Inflammatory macrophage treated with lipopolysaccharide for 1 hour (primary cell): ENCODE data around the gene CCDC120.

Source experiments
- DNase-seq, 2 donors: peaks; one replicate each; pipeline ENCODE4 v3.0.0-alpha.2; 2020 to 2022

CCDC120 gene, protein sequence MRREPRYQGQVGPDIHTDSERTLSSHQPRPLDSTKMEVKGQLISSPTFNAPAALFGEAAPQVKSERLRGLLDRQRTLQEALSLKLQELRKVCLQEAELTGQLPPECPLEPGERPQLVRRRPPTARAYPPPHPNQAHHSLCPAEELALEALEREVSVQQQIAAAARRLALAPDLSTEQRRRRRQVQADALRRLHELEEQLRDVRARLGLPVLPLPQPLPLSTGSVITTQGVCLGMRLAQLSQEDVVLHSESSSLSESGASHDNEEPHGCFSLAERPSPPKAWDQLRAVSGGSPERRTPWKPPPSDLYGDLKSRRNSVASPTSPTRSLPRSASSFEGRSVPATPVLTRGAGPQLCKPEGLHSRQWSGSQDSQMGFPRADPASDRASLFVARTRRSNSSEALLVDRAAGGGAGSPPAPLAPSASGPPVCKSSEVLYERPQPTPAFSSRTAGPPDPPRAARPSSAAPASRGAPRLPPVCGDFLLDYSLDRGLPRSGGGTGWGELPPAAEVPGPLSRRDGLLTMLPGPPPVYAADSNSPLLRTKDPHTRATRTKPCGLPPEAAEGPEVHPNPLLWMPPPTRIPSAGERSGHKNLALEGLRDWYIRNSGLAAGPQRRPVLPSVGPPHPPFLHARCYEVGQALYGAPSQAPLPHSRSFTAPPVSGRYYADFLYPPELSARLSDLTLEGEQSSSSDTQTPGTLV

DNA sequence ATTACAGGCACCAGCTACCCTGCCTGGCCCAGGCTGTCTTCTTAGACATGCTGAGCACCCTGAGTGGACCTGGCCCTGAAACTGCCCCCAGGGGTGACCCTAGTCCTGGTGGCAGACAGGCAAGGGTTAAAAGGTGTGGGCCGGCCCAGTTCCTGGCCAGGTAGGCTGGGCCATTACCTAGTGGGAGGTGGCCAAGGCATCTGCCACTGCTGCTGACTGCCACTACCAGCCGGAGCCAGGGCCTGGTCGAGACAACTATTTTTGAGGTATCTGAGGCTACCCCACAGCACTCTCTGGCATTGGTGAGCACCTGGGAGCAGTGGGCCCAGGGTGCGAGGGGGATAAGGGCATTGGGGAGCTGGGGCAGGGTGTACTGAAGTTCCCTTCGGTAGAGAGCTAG lies at the start of gene CCDC120:
Gene CCDC120 (plus strand): TSS at position 206 of the 400 bp plus-strand sequence. CDS start 3,043 bp downstream, outside the sequence.
- DNase-seq: no peak

DNA sequence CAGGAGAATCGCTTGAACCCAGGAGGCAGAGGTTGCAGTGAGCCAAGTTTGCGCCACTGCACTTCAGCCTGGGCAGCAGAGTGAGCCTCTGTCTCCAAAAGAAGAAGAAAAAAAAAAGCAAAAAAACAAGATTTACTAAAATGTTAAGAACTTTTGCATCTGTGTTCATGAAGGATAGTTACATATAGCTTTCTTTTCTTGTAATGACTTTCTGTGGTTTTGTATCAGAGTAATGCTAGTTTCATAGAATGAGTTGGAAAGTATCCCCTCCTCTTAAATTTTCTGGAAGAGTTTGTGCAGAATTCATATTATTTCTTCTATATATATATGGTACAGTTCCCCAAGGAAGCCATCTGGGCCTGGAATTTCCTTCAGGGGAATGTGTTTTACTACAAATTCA lies 39.7 kb upstream of the CCDC120 start:
- no peak for DNase-seq

DNA sequence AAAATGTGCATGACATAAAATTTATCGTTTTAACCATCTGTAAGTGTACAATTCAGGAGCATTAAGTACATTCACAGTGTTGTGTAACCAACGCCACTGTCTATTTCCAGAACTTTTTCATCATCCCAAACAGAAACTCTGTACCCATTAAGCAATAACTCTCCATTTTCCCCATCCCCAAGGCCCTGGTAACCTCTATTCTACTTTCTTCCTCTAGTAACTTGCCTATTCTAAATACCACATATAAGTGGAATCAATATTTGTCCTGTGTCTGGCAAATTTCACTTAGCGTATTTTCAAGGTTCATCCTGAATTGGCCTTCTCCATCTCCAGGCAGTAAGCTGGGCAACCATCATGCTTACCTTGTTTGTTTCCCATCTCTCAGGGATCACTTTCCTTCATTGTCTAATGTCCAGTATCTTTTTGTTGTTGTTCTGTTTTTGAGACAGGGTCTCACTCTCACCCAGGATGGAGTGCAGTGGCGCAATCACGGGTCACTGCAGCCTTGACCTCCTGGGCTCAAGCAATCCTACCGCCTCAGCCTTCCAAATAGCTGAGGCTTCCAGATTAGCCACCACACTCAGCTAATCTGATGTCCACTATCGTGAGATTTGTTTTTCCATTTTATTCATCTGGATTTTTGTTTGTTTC lies 39.1 kb upstream of the CCDC120 start:
- DNase-seq: peak in 1 of 2 donors; percentile 7

DNA sequence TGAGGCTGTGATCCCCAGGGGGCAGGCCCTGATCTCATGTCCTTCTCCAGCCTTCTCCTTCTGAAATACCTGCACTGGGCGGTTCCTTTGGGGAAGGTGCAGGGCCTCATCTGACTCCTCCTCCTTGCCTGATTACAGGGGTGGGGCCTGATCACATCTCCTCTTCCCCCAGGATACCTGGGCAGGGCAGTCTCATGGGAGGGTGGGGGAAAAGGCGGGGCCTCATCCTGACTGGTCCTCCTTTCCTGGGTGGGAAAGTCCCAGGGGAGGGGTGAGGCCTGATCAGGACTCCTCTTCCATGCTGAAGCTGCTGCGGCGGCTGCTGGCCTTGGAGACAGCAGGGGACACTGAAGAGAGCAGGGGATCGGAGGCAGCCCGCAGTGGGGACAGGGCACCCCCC lies 28.9 kb upstream of the CCDC120 start:
- DNase-seq: no peak

DNA sequence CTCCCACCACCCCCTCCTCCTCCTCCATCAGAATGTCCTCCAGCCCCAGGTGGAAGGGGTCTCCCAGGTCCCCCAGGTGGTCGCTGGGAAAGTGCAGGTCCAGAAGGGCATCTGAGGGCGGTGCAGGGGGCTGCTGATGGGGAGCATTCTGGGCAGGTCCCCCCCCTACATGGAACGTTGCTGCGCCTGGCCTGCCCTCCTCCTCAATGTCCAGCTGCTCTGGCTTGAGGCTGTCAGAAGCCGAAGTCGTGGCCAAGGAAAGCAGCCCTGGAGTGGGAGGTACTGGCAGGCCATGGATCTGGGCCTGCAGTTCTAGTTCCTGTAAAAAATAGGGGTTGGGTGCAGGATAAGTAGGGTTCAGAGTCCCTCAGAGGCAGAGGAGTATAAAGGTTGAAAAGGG lies 28.5 kb upstream of the CCDC120 start:
- DNase-seq: no peak

DNA sequence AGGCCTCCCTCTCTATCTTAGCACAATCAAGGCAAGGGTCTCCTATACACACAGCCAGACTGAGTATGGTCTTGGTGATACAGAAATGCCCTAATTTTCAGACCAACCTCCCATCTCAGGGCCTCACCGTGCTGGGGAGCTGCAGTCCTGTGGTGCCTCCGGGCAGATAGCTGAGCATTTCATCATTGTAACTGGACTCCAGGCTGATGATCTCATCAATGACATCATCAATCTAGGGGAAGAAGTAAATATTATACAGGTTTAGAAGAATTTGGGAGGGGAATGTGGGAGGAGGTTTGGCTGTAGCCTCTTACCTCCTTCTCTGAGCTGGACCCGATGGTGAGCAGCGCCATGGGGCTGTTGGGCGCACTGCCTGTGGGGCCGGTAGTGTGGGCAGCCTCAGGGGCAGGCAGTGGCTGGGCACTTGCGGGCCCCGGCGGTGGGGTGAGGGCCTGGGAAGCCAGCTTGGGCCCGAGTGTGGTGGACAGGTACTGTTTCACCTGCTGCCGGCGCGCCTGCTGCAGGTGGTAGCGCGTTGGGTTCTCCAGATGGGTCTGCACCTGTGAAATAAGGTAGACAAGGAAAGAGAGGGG lies 20.8 kb upstream of the CCDC120 start:
- DNase-seq: peak in 1 of 2 donors; percentile 6

DNA sequence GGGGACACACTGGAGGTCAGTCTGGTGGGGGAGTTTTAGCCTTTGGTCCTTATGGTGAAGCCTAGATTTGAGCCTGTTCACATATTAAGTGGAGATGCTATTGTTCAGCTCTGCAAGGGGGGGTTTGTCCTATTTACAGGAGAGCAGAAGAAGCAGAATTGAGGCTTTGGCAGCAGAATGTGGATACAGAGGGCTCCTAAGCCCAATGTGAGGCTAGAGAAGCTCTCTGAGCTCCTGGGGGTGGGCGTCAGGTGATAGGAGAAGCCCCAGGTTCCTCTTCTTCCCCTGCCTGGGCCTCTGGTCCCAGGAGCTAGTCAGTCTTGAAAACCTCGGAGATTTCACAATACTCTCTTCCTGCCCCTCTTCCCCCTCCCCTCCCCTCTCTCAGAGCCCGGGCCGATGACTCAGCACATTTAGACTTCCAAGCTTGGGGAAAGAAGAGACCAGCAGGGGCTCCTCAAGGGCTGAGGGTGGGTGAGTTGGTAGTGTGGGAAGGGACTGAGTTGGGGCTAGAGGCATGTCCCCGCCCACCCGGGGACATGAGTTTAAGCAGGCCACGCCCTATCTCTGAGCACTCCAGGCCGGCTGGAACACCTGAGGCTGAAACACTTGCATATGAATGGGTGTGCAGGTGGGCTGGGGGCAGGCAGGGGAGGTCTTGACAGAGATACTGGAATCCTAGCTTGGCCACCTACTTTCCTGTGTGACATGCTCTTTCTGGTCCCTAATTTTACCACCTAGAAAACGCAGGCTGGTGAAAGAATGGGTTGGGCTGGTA lies 19.0 kb upstream of the CCDC120 start:
- peak; percentile 48 to 68 for DNase-seq

DNA sequence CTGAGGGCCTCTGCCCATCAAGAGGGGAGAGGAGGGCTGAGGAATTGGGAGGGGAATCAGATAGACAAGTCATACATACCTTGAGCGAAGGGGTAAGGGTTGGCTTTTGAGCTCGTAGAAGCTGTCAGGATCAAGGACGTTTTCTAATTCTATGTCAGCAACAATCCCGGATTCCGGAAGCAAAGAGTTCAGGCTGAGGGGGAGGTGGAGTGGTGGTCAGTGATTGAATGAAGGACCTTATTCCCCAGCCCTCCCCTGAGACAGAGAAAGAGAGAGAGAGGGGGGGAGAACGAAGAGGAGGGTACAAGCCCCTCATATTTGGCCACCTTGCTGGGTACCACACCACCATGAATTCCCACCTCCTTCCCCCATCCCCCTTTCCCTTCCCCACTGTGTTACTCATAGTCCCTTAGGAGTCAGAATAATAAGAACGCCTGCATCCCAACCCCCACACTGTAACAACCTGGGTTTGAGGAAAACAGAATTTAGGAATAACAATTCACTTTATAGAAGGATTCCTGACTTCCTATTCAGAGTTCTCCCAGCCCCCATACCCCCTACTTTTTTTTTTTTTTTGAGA lies 18.3 kb upstream of the CCDC120 start:
- DNase-seq: no peak

DNA sequence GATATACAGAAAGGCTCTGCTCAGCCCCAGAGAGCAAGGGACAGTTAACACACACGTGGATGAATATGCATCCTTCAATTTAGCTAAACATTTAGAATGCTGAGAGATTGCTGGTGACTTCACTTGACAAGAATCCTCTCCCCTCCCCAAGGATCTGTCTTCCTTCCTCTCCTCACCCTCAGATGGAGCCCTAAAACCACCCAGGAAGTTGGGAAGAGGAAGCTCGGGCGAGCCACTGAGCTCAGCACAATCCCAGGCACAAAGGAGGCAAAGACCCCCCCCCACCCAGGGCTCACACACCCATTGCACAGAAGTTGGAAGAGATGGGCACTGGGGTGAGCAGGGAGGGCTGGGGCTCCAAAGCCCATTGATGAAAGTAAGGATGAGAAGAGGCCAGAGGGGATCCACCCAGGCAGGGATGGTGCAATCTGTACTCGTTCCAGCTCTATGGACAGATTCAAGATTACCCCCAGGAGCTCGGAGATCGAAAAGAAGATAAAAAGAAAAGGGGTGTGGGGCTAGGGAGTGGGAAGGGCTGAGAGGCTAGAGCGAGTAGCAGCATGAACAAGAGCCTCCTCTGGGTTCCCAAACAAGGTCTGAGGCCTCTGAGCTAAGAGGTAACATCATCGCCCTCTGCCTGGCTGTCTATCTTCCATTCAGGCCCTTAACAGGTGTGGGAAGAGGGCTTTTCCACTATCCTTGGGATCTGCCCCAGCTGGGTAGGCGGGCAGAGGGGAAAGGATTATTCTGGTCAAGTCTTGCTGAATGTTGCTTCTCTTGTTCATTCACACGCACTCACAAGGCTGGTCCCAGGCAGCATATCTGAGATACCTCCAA lies 16.8 kb upstream of the CCDC120 start:
- peak in 1 of 2 donors; percentile 17 for DNase-seq

DNA sequence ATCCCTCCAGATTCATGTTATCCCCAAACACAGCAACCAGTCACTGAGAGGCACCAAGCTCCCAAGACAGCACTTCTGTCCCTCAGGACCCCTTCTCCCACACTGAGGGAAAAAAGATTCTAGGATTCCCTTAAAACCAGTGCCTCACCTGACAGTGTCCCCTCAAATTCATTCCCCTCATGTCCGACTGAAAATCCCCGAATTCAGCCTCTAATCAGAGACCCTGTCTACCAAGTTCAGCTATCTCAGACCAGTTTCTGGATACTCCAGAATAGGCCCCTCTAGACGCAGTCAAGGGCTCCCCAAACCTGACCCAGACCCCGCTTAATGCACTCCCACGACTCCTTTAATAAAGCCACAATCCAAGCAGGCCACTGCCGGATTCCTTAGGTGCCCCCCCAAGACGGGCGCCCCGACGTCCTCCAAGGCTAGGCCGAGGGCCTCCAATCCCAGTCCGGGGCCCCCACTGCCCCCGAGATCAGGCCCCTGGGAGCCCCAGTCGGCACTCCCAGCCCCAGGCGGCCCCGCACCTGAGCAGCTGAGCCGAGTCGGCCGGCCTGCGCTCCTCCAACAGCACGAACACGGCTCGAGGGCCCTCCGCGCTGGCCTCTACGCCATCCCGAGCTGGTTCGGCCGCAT lies 16.1 kb upstream of the CCDC120 start:
- DNase-seq: peak in 1 of 2 donors; percentile 1

DNA sequence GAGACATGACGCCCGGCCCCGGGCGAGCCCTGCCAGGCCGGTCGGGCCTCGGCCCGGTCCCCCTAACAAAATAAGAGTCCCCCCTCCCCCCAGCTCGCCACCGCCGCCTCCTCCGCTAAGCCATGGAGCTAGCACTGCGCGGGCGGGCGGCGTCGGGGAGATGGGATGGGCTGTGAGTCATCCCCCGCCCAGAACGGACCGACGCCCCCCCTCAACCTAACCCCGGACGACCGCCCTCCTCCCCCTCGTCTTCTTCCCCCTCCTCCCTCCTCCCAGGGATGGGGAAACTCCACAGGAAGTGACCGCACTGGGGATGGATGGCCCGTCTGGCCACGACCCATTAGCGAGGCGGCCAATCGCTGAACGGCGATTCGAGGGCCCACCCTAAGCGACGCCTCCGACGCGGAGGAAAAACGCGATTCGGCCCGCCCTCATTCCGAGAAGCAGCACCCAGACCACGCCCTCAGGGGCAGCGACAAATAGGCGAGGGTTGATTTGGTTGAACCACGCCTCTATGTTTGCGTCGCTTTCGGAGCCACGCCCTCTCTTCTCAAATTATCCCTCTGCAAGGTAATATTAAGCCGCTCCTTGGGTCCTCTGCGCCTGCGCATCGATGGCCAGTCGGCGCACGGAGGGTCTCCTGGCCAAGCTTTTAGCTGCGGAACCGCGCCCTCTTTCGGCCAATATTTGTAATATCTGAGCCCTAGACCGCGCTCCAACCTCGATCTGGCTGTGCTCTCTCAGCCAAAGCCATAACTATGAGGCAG lies 15.4 kb upstream of the CCDC120 start, which contains the start of gene TFE3:
Gene TFE3 (minus strand): TSS at position 138 of the 767 bp plus-strand sequence. CDS start 131 bp downstream, at position 7.
- peak; percentile 96 to 97 for DNase-seq

DNA sequence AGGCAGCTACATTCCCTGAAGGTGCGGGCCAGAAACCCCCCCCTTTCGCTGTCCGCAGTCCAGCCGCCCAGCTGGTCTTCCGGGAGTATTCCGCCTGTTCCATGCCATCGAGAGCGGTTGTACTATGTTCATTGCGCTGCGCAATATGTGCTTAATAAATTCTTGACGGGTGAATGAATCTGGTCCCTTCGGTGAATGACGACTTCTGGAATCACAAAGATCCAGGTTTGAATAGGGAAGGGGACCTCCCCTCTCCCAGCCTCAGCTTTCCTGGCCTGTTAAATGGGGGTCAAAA lies 14.9 kb upstream of the CCDC120 start:
- DNase-seq: no peak

DNA sequence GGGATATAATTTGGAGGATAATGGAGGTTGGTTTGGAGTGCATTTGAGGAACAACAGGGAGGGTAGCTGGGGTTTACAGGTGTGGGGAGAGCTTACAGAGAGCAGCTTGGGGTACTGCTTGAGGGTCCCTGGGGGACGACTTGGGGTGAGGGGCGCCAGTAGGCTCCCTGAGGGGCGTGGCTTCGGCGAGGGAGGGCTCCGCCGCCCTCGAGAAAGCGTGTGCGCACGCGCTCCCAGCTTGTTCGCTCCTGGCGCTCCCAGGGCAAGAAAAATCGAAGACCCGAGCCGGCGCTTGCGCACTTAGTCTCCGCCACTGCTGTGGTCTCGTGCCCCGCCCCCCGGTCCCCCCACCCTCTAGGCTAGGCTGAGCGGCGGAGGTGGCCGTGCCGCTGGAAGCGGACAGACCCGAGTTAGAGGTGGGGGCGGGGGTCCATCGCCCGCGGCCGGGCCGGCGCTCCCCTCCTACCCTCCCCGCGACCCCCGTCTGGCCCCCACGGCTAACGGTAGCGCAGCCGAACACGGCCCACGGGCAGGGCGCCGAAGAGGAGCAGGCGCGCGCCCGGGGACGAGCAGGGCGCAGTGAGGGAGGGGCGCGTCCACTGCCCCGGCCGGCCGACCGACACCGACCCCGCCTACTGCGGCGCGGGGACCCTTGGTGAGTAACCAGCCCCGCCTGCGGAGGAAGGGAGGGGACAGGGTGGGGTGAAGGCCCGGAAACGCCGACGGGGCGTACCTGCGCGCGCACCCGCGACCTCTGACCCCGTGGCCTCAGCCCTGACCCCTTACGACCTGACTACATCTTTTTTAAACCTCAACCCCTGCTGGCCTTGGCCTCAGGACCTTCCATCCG lies 5.4 kb upstream of the CCDC120 start:
- DNase-seq: no peak

DNA sequence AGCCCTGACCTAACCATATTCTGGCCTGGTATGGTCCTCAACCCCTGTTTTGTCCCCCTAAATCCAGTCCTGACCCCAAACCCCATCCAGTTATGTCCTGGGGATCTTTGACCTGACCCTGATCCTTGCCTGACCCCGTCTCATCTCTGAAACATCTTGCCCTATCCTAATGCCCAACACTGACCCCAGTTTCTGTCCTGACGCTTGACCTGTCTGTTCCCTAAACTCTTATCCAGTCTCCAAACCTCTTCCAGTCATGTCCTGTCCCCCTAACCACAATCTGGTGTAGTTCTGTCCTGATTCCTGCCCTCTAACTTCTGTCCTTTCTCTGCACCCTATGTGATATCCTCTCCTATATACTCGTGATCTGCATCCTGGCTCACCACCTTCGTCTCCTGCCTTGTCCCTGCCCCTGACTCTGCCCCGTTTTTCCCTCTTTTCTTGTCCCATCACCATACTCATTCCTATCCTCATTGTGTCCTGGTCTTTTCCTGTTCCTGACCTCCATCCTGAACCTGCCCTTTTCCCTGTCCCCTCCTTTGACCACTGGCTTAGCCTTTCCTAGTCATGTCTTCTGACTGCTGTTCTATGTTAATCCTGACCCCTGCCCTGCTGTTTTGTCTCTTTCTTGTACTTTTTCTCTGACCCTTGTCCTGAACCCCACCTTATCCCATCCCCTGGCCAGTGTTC lies 4.6 kb upstream of the CCDC120 start:
- DNase-seq: no peak

DNA sequence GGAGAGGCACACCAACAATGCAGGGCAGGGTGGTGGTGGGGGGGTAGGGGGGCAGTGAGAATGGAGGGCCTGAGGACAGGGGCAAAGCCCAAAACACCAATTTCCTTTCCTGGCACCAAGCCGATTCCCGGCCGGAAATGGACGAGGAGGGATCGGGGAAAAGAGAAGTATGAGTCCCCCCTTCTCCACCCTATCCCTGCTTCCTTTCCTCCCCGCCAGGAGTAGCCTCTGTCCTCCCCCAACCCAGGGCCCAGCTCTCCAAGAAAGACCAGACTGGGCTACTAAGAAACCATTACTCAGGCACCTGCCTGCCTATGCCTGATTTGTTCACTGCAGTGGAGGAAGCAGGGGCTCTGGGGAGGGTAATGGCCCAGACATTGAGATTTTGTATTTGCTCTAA lies 402 bp downstream of the CCDC120 start:
- no peak for DNase-seq

DNA sequence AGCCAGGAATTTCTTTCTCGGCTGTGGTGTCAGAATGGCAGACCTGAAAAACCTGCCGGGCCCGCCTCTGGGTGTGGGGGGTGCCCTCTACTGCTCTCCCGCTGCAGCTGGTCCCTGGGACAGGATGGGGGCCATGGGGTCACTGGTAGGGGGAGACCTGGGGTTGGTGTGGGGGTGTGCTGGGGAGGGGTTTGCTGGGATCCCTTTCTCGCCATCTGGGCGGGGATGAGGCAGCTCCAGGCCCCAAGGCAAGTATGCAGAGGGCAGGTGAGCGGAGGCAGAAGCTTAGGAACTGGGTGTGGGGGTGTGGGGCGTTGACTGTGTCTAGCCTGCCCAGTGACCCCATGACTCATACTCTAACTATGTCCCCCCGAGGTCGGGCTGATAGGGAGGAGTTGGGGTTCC lies 884 bp downstream of the CCDC120 start:
- no peak for DNase-seq

DNA sequence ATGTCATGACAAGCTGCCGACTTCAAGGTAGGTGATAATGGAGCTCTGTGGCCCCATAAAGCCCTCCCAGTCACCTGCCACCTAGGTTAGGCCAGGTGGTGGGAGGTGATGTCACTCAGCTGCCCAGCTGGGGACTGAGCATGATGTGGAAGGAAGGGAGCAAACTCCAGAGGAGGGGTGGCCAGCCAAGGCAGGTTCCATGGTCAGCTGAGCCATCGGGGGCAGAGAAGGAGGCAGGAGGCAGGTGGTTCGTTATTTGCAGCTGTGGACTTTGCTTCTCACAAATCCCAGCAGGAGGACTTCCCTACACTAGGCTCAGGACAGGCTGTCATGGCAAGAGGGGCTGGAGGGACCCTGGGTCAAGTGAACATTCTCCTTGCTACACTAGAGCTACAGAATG lies 2.1 kb downstream of the CCDC120 start:
- no peak for DNase-seq

DNA sequence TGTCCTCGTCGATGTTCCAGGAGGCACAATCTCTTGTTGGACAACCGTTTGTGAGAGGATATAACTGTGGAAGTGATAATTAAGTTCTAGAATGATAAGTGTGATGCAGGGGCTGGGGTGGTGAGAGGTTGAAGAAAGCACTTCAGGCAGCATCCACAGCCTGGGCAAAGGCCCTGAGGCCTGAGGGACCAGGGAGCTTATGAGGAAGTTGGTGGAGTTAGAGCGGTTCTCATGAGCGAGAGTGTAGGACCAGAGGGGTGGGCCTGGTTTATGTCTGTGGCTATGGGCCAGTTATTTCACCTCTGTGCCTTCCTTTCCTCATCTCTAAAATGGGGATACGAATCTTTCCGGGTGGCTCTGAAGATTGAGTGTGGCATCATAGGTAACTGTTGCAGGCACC lies 2.7 kb downstream of the CCDC120 start:
- DNase-seq: no peak
